Thymus (tissue), 11 donors: ENCODE measurements around the gene LCLAT1. TPM values are rescaled to one million over a fixed set of nuclear protein-coding genes. Genes with fewer than 3 reads are reported as not detected.

Experiments used
- DNase-seq, 9 donors: peaks; one replicate each; pipeline ENCODE4 v3.0.0-alpha.2; 2013; ENCODE audit warnings: low spot score in 9 of 9, low read depth in 6 of 9, missing footprints in 1 of 9
- H3K27ac ChIP-seq, 2 donors: one replicate each; pipeline ENCODE4 v1.5.1; 2013; ENCODE audit warnings: control low read depth in 1 of 2, low read depth in 1 of 2, low read length in 1 of 2, mild to moderate bottlenecking in 1 of 2, moderate library complexity in 1 of 2
- H3K27me3 ChIP-seq, 2 donors: one replicate each; pipeline ENCODE4 v1.5.1; 2013; ENCODE audit warnings: low read length in 1 of 2; ENCODE audit not compliant: control insufficient read depth in 2 of 2, insufficient read depth in 1 of 2
- H3K36me3 ChIP-seq, 2 donors: one replicate each; pipeline ENCODE4 v1.5.1; 2013; ENCODE audit warnings: low read length in 1 of 2, mild to moderate bottlenecking in 1 of 2, moderate library complexity in 1 of 2; ENCODE audit not compliant: control insufficient read depth in 2 of 2, insufficient read depth in 2 of 2
- H3K4me1 ChIP-seq, 2 donors: one replicate each; pipeline ENCODE4 v1.5.1; 2013; ENCODE audit warnings: low read length in 2 of 2; ENCODE audit not compliant: control insufficient read depth in 2 of 2, insufficient read depth in 2 of 2
- H3K4me3 ChIP-seq, 2 donors: one replicate each; pipeline ENCODE4 v1.5.1; 2013; ENCODE audit warnings: low read length in 2 of 2, control low read depth in 1 of 2, mild to moderate bottlenecking in 1 of 2
- H3K9me3 ChIP-seq, 2 donors: one replicate each; pipeline ENCODE4 v1.5.1; 2013; ENCODE audit warnings: low read length in 1 of 2, mild to moderate bottlenecking in 1 of 2; ENCODE audit not compliant: control insufficient read depth in 2 of 2, insufficient read depth in 1 of 2
- WGBS: extraction: QIAGEN DNeasy Blood & Tissue Kit; methylation state at CpG from one replicate; pipeline ENCODE4 v1.1.7; 2013; 5-methylcytosine and 5-hydroxymethylcytosine counted together
- polyA plus RNA-seq: library from polyadenylated mRNA; stranded (reverse); fragments of 200-250 nt; gene quantifications from one replicate; pipeline ENCODE4 v1.2.3, GENCODE V29; 2013
- total RNA-seq: library from RNA; stranded (reverse); fragments of 120-200 nt; gene quantifications from one replicate; pipeline ENCODE4 v1.2.4, GENCODE V29; 2013
- donor health status: healthy.

LCLAT1 gene
- total and polyA plus RNA-seq, 2 donors: 5.0 to 12.9 TPM

GRCh38 chr2:30565851-30566358 lies 118.9 kb downstream of the LCLAT1 start:
- Histone ChIP-seq H3K4me1 (peaks cover 0 to 3% of the 10 kb centered on the region in 2 donors), H3K9me3 (no peaks in the 10 kb centered on the region), H3K4me3 (no peak overlapping the region), H3K27ac (peak overlapping the region in 1 of 2 donors; percentile 59), H3K36me3 (peaks cover 7 to 10% of the 10 kb centered on the region in 2 donors), H3K27me3 (no peaks in the 10 kb centered on the region)
- peak in 8 of 9 donors; percentile 15 to 65 (median 22) for DNase-seq
- WGBS: 83% methylated on average over 5 of the region's 5 CpGs

- Histone ChIP-seq H3K9me3 (no peaks in the 10 kb centered on the region), H3K27ac (no peak overlapping the region)
- WGBS: 95% methylated on average over 4 of the region's 4 CpGs
Observed at GRCh38 chr2:30566631-30567030, 119.6 kb downstream of the LCLAT1 start.

GRCh38 chr2:30567317-30567716 lies 120.3 kb downstream of the LCLAT1 start:
- H3K4me3 ChIP-seq: no peak overlapping the region
- WGBS: 98% methylated on average over 4 of the region's 4 CpGs
- peaks cover 0 to 3% of the 10 kb centered on the region in 2 donors for H3K4me1 ChIP-seq
- H3K36me3 ChIP-seq: peaks cover 4 to 10% of the 10 kb centered on the region in 2 donors
- no peaks in the 10 kb centered on the region for H3K9me3 ChIP-seq
- no peak overlapping the region for H3K27ac ChIP-seq
- DNase-seq: no peak
- H3K27me3 ChIP-seq: no peaks in the 10 kb centered on the region

More at GRCh38 chr2:30566631-30567030, 119.6 kb downstream of the LCLAT1 start:
- Histone ChIP-seq H3K4me3 (no peak overlapping the region), H3K4me1 (peaks cover 0 to 3% of the 10 kb centered on the region in 2 donors), H3K27me3 (no peaks in the 10 kb centered on the region), H3K36me3 (peaks cover 7 to 10% of the 10 kb centered on the region in 2 donors)
- DNase-seq: no peak

DNA sequence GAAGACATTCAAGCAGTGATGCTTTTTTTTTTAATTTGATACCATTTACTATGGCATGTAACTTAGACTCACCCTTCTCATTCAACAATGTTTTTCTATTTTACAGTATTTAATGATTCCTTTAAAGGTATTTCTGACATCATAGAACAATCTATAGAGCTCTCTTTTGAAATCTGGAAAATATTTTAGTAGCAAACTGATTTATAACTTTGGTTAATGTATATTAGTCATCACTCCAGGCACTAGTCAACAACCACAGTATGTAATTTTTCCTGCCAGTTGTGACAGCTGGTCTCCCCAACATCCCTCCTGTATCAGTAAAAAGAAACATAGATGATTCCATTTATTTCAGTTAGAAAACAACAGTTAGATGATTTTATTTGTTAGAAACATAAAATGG lies 122.9 kb downstream of the LCLAT1 start:
- no peaks in the 10 kb centered on the region for H3K9me3 ChIP-seq
- H3K36me3 ChIP-seq: peaks cover 3 to 10% of the 10 kb centered on the region in 2 donors
- H3K4me3 ChIP-seq: no peak overlapping the region
- H3K27ac ChIP-seq: no peak overlapping the region
- DNase-seq: no peak
- H3K27me3 ChIP-seq: no peaks in the 10 kb centered on the region
- peaks cover 0 to 3% of the 10 kb centered on the region in 2 donors for H3K4me1 ChIP-seq

GRCh38 chr2:30577151-30577550 lies 130.1 kb downstream of the LCLAT1 start:
- Histone ChIP-seq H3K27ac (no peak overlapping the region), H3K27me3 (no peaks in the 10 kb centered on the region), H3K4me1 (no peaks in the 10 kb centered on the region), H3K36me3 (no peaks in the 10 kb centered on the region), H3K9me3 (no peaks in the 10 kb centered on the region), H3K4me3 (no peak overlapping the region)
- WGBS: 99% methylated on average over 4 of the region's 4 CpGs
- DNase-seq: no peak

- Histone ChIP-seq H3K4me1 (no peaks in the 10 kb centered on the region), H3K4me3 (no peak overlapping the region), H3K27me3 (no peaks in the 10 kb centered on the region), H3K36me3 (no peaks in the 10 kb centered on the region), H3K9me3 (no peaks in the 10 kb centered on the region), H3K27ac (no peak overlapping the region)
- 80% methylated on average over 3 of the region's 3 CpGs for WGBS
- no peak for DNase-seq
Observed at GRCh38 chr2:30580391-30580790, 133.3 kb downstream of the LCLAT1 start.

DNA sequence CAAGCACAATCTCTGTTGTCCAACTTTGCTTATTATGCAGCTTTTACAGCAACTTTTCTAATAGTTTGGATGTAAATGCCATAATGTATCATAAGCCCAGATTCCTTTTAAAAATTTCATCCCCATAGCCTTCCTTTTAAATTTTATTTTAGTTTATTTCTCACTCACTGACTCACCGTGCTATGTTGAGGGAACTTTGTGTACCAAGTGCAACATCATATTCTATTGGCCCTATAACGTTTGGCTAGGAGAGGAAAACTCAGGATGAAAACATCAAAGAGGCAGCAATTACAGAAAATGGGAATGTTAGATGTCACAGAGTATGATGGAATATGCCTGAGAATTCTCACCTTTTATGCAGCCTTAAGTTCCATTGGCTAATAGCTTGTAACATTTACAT lies 135.5 kb downstream of the LCLAT1 start:
- no peak for DNase-seq
- Histone ChIP-seq H3K4me1 (no peaks in the 10 kb centered on the region), H3K27me3 (no peaks in the 10 kb centered on the region), H3K9me3 (no peaks in the 10 kb centered on the region), H3K27ac (no peak overlapping the region), H3K4me3 (no peak overlapping the region), H3K36me3 (no peaks in the 10 kb centered on the region)
- 98% methylated on average over 2 of the region's 2 CpGs for WGBS

- Histone ChIP-seq H3K36me3 (peaks cover 0 to 3% of the 10 kb centered on the region in 2 donors), H3K4me1 (no peaks in the 10 kb centered on the region), H3K4me3 (no peak overlapping the region), H3K9me3 (no peaks in the 10 kb centered on the region), H3K27ac (no peak overlapping the region), H3K27me3 (no peaks in the 10 kb centered on the region)
- 97% methylated on average over 3 of the region's 3 CpGs for WGBS
- no peak for DNase-seq
Observed at GRCh38 chr2:30583204-30583749, 136.2 kb downstream of the LCLAT1 start.

DNA sequence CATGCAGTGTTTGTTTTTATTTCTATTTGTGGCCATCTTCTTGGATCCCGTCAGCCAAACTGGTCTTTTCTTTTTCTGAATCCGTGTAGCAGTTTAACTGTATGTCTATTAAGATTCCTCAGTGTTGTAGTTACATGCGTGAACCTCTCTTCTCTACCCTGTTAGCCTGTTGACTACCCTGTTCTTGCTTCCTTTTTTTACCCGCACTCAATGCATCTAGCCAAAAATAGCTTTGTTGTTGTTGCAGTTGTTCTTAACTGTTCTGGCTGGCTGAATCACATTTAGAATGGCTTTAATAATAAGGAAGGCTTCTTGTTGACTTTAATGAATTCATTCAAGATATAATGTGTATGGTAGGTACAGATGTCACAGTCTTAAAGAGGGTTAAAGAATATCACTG lies 137.1 kb downstream of the LCLAT1 start:
- DNase-seq: peak in 1 of 9 donors; percentile 6
- H3K27ac ChIP-seq: no peak overlapping the region
- peaks cover 0 to 3% of the 10 kb centered on the region in 2 donors for H3K36me3 ChIP-seq
- 64% methylated on average over 4 of the region's 4 CpGs for WGBS
- no peaks in the 10 kb centered on the region for H3K9me3 ChIP-seq
- no peaks in the 10 kb centered on the region for H3K27me3 ChIP-seq
- no peaks in the 10 kb centered on the region for H3K4me1 ChIP-seq
- H3K4me3 ChIP-seq: no peak overlapping the region
